HEK293T (cell line): ENCODE results near the gene RPL38.

Experiments used
- BHLHE40 ChIP-seq: fragments of 450-650 bp; IDR thresholded peaks from 2 replicates; pipeline ENCODE4 v1.6.1; 2016; ENCODE audit warnings: mild to moderate bottlenecking, moderate library complexity, borderline replicate concordance
- ELF4 ChIP-seq: fragments of 450-650 bp; IDR thresholded peaks from 2 replicates; pipeline ENCODE4 v1.6.1; 2017; ENCODE audit warnings: antibody characterized with exemption
- NFRKB ChIP-seq: fragments of 450-650 bp; IDR thresholded peaks from 2 replicates; pipeline ENCODE4 v1.6.1; 2016; ENCODE audit warnings: mild to moderate bottlenecking, moderate library complexity
- PKNOX1 ChIP-seq: fragments of 450-650 bp; IDR thresholded peaks from 2 replicates; pipeline ENCODE4 v1.6.1; 2016
- SP1 ChIP-seq: fragments of 450-650 bp; IDR thresholded peaks from 2 replicates; pipeline ENCODE4 v1.6.1; 2017
- SUZ12 ChIP-seq: fragments of 450-650 bp; IDR thresholded peaks from 2 replicates; pipeline ENCODE4 v1.6.1; 2016; ENCODE audit warnings: mild to moderate bottlenecking
- TARDBP ChIP-seq: fragments of 450-650 bp; IDR thresholded peaks from 2 replicates; pipeline ENCODE4 v1.6.1; 2016

- no peak for TF ChIP-seq SP1
- no peak for TF ChIP-seq BHLHE40
- TF ChIP-seq PKNOX1 = no peak
- TF ChIP-seq ELF4 = no peak
- no peak for TF ChIP-seq SUZ12
- TF ChIP-seq TARDBP = no peak
- TF ChIP-seq NFRKB = no peak
Observed at GRCh38 chr17:74235040-74235581, 31.6 kb downstream of the RPL38 start.
